ENCODE measurements around the gene TRPV4.

Gene TRPV4

GRCh38 chr12:109828754-109829511 lies 4.3 kb downstream of the TRPV4 start:
- no peak overlapping the region for H3K4me2 ChIP-seq (ENCODE audit: insufficient read depth, low read length)
- H3K9me3 ChIP-seq (ENCODE audit: insufficient read depth, low read length, severe bottlenecking) = no peaks in the 10 kb centered on the region
- H3K79me2 ChIP-seq (ENCODE audit: insufficient read depth, low read length) = no peaks in the 10 kb centered on the region
- no peak overlapping the region for H2AFZ ChIP-seq (ENCODE audit: low read depth, low read length)
- TF ChIP-seq EZH2 (IDR thresholded peaks at IDR 0.05; ENCODE audit: borderline replicate concordance, low read depth, low read length, severe bottlenecking) (no peak), CTCF (IDR thresholded peaks at IDR 0.05; ENCODE audit: borderline replicate concordance, extremely low read depth, low read length, poor library complexity, severe bottlenecking) (no peak)
- H3K27ac ChIP-seq (ENCODE audit: low read length) = no peak overlapping the region
- H3K27me3 ChIP-seq (ENCODE audit: insufficient read depth, low read length, poor library complexity) = peaks cover 12% of the 10 kb centered on the region
- DNase-seq (no peak), ATAC-seq (ENCODE audit: insufficient read depth, low read depth) (no peak)
- no peaks in the 10 kb centered on the region for H3K4me1 ChIP-seq (ENCODE audit: insufficient read depth, low read length)
- H3K36me3 ChIP-seq (ENCODE audit: insufficient read depth, low read length) = no peaks in the 10 kb centered on the region
- H3K4me3 ChIP-seq (ENCODE audit: low read depth in 1 of 2, low read length in 2 of 2) = no peak overlapping the region
- H3K9ac ChIP-seq (ENCODE audit: low read depth, low read length) = no peak overlapping the region
- H4K20me1 ChIP-seq (ENCODE audit: insufficient read depth, low read length) = 0 out of 2 replicates have a peak, but pooled peaks cover 4% of the 10 kb centered on the region

GRCh38 chr12:109827566-109828550 lies 5.3 kb downstream of the TRPV4 start:
- DNase-seq = no peak
- Histone ChIP-seq H3K27ac (ENCODE audit: low read length) (no peak overlapping the region), H3K9ac (ENCODE audit: low read depth, low read length) (no peak overlapping the region)

DNA sequence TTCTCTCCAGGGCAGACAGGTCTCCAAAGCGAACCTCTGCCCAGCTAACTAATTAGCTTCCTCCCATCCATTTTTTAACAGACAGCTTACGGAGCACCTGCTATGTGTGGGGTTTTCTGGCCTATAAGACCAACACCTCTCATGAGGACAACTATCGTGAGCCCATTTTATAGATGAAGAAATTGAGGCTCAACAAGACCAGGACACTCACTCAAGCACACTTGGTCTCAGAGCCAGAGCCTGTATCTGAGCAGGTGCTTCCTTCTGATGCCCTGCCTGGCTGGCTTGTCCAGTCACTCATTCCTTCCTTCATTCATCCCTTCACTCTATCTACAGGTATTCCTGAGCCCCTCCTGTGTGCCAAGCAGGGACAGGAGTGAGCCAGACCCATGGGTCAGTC lies 6.1 kb downstream of the TRPV4 start:
- peaks cover 12% of the 10 kb centered on the region for H3K27me3 ChIP-seq (ENCODE audit: insufficient read depth, low read length, poor library complexity)
- no peak for TF ChIP-seq EZH2 (IDR thresholded peaks at IDR 0.05; ENCODE audit: borderline replicate concordance, low read depth, low read length, severe bottlenecking)
- no peak for TF ChIP-seq CTCF (IDR thresholded peaks at IDR 0.05; ENCODE audit: borderline replicate concordance, extremely low read depth, low read length, poor library complexity, severe bottlenecking)
- no peaks in the 10 kb centered on the region for H3K36me3 ChIP-seq (ENCODE audit: insufficient read depth, low read length)
- H3K9me3 ChIP-seq (ENCODE audit: insufficient read depth, low read length, severe bottlenecking) = no peaks in the 10 kb centered on the region
- no peaks in the 10 kb centered on the region for H3K4me1 ChIP-seq (ENCODE audit: insufficient read depth, low read length)
- H3K9ac ChIP-seq (ENCODE audit: low read depth, low read length) = no peak overlapping the region
- no peaks in the 10 kb centered on the region for H3K79me2 ChIP-seq (ENCODE audit: insufficient read depth, low read length)
- ATAC-seq (ENCODE audit: insufficient read depth, low read depth) (no peak), DNase-seq (no peak)
- no peak overlapping the region for H3K4me3 ChIP-seq (ENCODE audit: low read depth in 1 of 2, low read length in 2 of 2)
- H3K27ac ChIP-seq (ENCODE audit: low read length) = no peak overlapping the region
- 0 out of 2 replicates have a peak, but pooled peaks cover 4% of the 10 kb centered on the region for H4K20me1 ChIP-seq (ENCODE audit: insufficient read depth, low read length)
- no peak overlapping the region for H3K4me2 ChIP-seq (ENCODE audit: insufficient read depth, low read length)
- no peak overlapping the region for H2AFZ ChIP-seq (ENCODE audit: low read depth, low read length)

More at GRCh38 chr12:109827566-109828550, 5.3 kb downstream of the TRPV4 start:
- no peak overlapping the region for H3K4me3 ChIP-seq (ENCODE audit: low read depth in 1 of 2, low read length in 2 of 2)
- no peak overlapping the region for H2AFZ ChIP-seq (ENCODE audit: low read depth, low read length)
- no peaks in the 10 kb centered on the region for H3K36me3 ChIP-seq (ENCODE audit: insufficient read depth, low read length)
- no peak for ATAC-seq (ENCODE audit: insufficient read depth, low read depth)
- TF ChIP-seq CTCF (IDR thresholded peaks at IDR 0.05; ENCODE audit: borderline replicate concordance, extremely low read depth, low read length, poor library complexity, severe bottlenecking) (no peak), EZH2 (IDR thresholded peaks at IDR 0.05; ENCODE audit: borderline replicate concordance, low read depth, low read length, severe bottlenecking) (no peak)
- no peak overlapping the region for H3K4me2 ChIP-seq (ENCODE audit: insufficient read depth, low read length)
- no peaks in the 10 kb centered on the region for H3K79me2 ChIP-seq (ENCODE audit: insufficient read depth, low read length)
- H4K20me1 ChIP-seq (ENCODE audit: insufficient read depth, low read length) = 0 out of 2 replicates have a peak, but pooled peaks cover 4% of the 10 kb centered on the region
- no peaks in the 10 kb centered on the region for H3K9me3 ChIP-seq (ENCODE audit: insufficient read depth, low read length, severe bottlenecking)
- peaks cover 12% of the 10 kb centered on the region for H3K27me3 ChIP-seq (ENCODE audit: insufficient read depth, low read length, poor library complexity)
- no peaks in the 10 kb centered on the region for H3K4me1 ChIP-seq (ENCODE audit: insufficient read depth, low read length)

All from DND-41 (cell line).